ENCODE results near the gene FARP1. TPM values are rescaled to one million over a fixed set of nuclear protein-coding genes. Genes with fewer than 3 reads are reported as not detected.
"Not testable (repeated sequence)": the region's sequence is repeated elsewhere in the genome, so short reads cannot be mapped to it uniquely, and the experiment has no call there.

FARP1 gene
- total and polyA plus RNA-seq, 2 experiments from 2014 or later: 43.2 to 44.2 TPM

GRCh38 chr13:98364647-98365046 is 221.8 kb downstream of the FARP1 start:
- no peak for DNase-seq (ENCODE audit: low read depth in 1 of 2, low spot score in 1 of 2)
- Histone ChIP-seq H3K27ac (no peak overlapping the region), H3K4me3 (no peak overlapping the region), H3K4me1 (ENCODE audit: low read depth) (no peaks in the 10 kb centered on the region), H3K9me3 (ENCODE audit: low read depth) (no peaks in the 10 kb centered on the region), H3K27me3 (no peaks in the 10 kb centered on the region), H3K36me3 (no peaks in the 10 kb centered on the region)
- TF ChIP-seq CTCF (IDR thresholded peaks at IDR 0.05; ENCODE audit: low read depth, low read length): no peak

GRCh38 chr13:98365302-98365701 is 222.4 kb downstream of the FARP1 start:
- no peaks in the 10 kb centered on the region for H3K27me3 ChIP-seq
- no peaks in the 10 kb centered on the region for H3K36me3 ChIP-seq
- H3K4me1 ChIP-seq (ENCODE audit: low read depth): no peaks in the 10 kb centered on the region
- no peak for TF ChIP-seq CTCF (IDR thresholded peaks at IDR 0.05; ENCODE audit: low read depth, low read length)
- H3K4me3 ChIP-seq: no peak overlapping the region
- no peaks in the 10 kb centered on the region for H3K9me3 ChIP-seq (ENCODE audit: low read depth)
- DNase-seq (ENCODE audit: low read depth in 1 of 2, low spot score in 1 of 2): no peak
- H3K27ac ChIP-seq: no peak overlapping the region

- no peaks in the 10 kb centered on the region for H3K4me1 ChIP-seq (ENCODE audit: low read depth)
- no peaks in the 10 kb centered on the region for H3K36me3 ChIP-seq
- no peaks in the 10 kb centered on the region for H3K9me3 ChIP-seq (ENCODE audit: low read depth)
- H3K27me3 ChIP-seq: no peaks in the 10 kb centered on the region
- no peak overlapping the region for H3K4me3 ChIP-seq
- no peak for TF ChIP-seq CTCF (IDR thresholded peaks at IDR 0.05; ENCODE audit: low read depth, low read length)
- no peak for DNase-seq (ENCODE audit: low read depth in 1 of 2, low spot score in 1 of 2)
- H3K27ac ChIP-seq: no peak overlapping the region
Observed at GRCh38 chr13:98366010-98366409, 223.1 kb downstream of the FARP1 start.

GRCh38 chr13:98366443-98366842 is 223.5 kb downstream of the FARP1 start:
- no peak overlapping the region for H3K4me3 ChIP-seq
- TF ChIP-seq CTCF (IDR thresholded peaks at IDR 0.05; ENCODE audit: low read depth, low read length): no peak
- no peaks in the 10 kb centered on the region for H3K9me3 ChIP-seq (ENCODE audit: low read depth)
- no peaks in the 10 kb centered on the region for H3K4me1 ChIP-seq (ENCODE audit: low read depth)
- H3K27ac ChIP-seq: no peak overlapping the region
- no peak for DNase-seq (ENCODE audit: low read depth in 1 of 2, low spot score in 1 of 2)
- no peaks in the 10 kb centered on the region for H3K27me3 ChIP-seq
- no peaks in the 10 kb centered on the region for H3K36me3 ChIP-seq

- H3K9me3 ChIP-seq (ENCODE audit: low read depth): no peaks in the 10 kb centered on the region
- H3K36me3 ChIP-seq: no peaks in the 10 kb centered on the region
- TF ChIP-seq CTCF (IDR thresholded peaks at IDR 0.05; ENCODE audit: low read depth, low read length): no peak
- H3K27ac ChIP-seq: no peak overlapping the region
- no peak overlapping the region for H3K4me3 ChIP-seq
- no peaks in the 10 kb centered on the region for H3K4me1 ChIP-seq (ENCODE audit: low read depth)
- no peak for DNase-seq (ENCODE audit: low read depth in 1 of 2, low spot score in 1 of 2)
- no peaks in the 10 kb centered on the region for H3K27me3 ChIP-seq
Observed at GRCh38 chr13:98366959-98367358, 224.1 kb downstream of the FARP1 start.

GRCh38 chr13:98368019-98368418 is 225.1 kb downstream of the FARP1 start:
- Histone ChIP-seq H3K27me3 (no peaks in the 10 kb centered on the region), H3K27ac (no peak overlapping the region), H3K9me3 (ENCODE audit: low read depth) (no peaks in the 10 kb centered on the region), H3K4me1 (ENCODE audit: low read depth) (peaks cover 7% of the 10 kb centered on the region), H3K36me3 (no peaks in the 10 kb centered on the region), H3K4me3 (no peak overlapping the region)
- no peak for TF ChIP-seq CTCF (IDR thresholded peaks at IDR 0.05; ENCODE audit: low read depth, low read length)
- DNase-seq (ENCODE audit: low read depth in 1 of 2, low spot score in 1 of 2): peak in 1 of 2 donors; percentile 4

- not testable (repeated sequence) for DNase-seq (ENCODE audit: low read depth in 1 of 2, low spot score in 1 of 2); H3K4me1 ChIP-seq (ENCODE audit: low read depth); H3K27ac ChIP-seq; H3K27me3 ChIP-seq; H3K9me3 ChIP-seq (ENCODE audit: low read depth); H3K4me3 ChIP-seq; H3K36me3 ChIP-seq
Observed at GRCh38 chr13:98369520-98369919, 226.6 kb downstream of the FARP1 start.
